ENCODE data around the gene LIG1.
"Not testable (repeated sequence)": the region's sequence is repeated elsewhere in the genome, so short reads cannot be mapped to it uniquely, and the experiment has no call there.

The LIG1 gene

DNA sequence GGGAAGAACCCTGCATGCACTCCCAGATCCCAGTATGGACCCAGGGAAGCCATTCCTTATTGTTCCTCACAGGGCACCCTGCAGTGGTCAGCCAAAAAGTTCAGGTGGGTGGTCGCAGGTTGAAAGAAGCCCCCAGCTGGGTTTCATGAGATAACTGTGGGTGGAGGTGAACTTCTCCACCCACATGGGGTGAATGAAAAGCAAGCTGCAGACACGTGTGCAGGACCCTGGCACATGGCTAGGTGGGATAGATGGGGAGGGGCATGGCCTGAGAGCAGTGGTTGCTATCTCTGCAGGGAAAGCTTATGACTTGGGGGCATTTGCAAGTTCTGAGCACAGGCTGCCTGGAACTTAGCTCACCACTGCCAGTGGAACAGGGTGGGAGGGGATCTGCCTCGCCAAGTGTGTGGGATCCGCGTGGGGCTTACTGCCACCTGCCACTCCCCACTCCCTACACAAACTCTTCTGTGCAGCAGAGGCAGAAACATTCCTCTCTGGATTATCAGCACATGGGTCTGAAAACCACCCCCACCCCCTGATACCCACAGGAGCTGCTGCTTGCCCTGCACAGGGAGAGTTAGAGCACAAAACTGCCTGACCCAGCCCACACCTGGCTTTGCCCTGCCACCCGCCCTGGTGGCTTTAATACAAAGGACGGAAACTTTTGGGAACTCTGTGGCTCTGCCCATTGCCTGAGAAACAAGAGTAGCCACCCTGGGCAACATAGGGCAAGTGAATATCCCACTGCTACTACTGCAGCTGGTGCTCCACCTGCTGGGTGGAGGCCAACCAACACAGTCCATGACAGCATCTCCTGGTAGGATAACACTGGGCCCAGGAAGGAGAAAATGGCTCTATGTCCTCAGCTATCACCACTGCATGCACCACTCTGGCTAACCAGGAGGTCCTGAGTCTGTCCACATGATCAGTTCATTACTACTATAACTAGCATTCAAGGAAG is 84.0 kb downstream of the LIG1 start:
- Mint-ChIP-seq H3K4me1 (no peaks in the 10 kb centered on the region), H3K27ac (no peak overlapping the region), H3K27me3 (peaks cover 6% of the 10 kb centered on the region), H3K36me3 (no peaks in the 10 kb centered on the region), H3K9me3 (no peaks in the 10 kb centered on the region), H3K4me3 (no peak overlapping the region)

DNA sequence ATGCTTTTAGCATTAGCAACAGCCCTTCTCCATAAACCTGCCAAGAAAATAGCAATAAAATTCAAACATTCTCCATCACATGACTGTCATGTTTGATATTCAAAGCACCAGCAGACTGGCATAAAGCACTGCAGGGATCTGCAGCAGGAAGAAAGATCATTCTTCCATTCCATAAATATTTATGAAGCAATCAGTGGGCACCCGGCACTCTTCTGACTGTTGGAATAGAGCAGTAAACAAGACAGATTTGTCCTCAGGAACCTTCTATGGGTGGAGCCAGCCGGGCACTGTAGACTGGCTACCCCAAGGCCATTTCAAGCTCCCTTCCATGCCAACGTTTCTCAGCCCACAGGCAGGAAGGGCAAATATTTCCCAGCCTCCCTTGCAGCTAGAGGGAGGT is 85.1 kb downstream of the LIG1 start:
- H3K4me3 Mint-ChIP-seq, result no peak overlapping the region
- peaks cover 4% of the 10 kb centered on the region for H3K27me3 Mint-ChIP-seq
- no peak overlapping the region for H3K27ac Mint-ChIP-seq
- no peaks in the 10 kb centered on the region for H3K4me1 Mint-ChIP-seq
- H3K9me3 Mint-ChIP-seq, result no peaks in the 10 kb centered on the region
- no peaks in the 10 kb centered on the region for H3K36me3 Mint-ChIP-seq

DNA sequence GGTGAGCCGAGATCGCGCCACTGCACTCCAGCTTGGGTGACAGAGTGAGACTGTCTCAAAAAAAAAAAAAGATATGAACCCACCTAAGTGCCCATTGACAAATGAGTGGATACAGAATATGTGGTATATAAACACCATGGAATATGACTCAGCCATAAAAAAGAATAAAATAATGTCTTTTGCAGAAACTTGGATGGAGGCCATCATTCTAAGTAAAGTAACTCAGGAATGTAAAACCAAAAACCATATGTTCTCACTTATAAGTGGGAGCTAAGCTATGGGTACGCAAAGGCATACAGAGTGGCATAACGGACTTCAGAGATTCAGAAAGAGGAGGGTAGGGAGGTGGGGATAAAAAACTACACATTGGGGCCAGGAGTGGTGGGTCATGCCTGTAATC is 89.0 kb downstream of the LIG1 start:
- no peak overlapping the region for H3K27ac Mint-ChIP-seq
- no peak overlapping the region for H3K4me3 Mint-ChIP-seq
- no peaks in the 10 kb centered on the region for H3K4me1 Mint-ChIP-seq
- H3K27me3 Mint-ChIP-seq, result peaks cover 6% of the 10 kb centered on the region
- no peaks in the 10 kb centered on the region for H3K36me3 Mint-ChIP-seq
- H3K9me3 Mint-ChIP-seq, result no peaks in the 10 kb centered on the region

DNA sequence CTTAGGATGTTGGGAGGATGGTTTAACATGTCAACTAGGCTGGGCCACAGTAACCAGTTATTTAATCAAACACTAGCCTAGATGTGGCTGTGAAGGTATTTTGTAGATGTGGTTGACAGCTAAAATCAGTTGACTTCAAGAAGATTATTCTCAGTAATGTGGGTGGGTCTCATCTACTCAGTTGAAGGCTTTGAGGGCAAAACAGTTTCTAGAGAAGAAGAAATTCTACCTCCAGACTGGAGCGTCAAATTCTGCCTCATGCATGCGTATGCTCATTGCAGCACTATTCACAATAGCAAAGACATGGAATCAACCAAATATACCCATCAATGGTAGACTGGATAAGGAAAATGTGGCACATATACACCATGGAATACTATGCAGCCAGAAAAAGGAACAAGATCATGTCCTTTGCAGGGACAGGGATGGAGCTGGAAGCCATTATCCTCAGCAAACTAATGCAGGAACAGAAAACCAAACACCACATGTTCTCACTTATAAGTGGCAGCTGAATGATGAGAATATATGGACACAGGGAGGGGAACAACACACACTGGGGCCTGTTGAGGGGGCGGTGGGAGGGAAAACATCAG is 99.9 kb downstream of the LIG1 start:
- H3K9me3 Mint-ChIP-seq, H3K27me3 Mint-ChIP-seq, H3K4me3 Mint-ChIP-seq, H3K4me1 Mint-ChIP-seq, H3K27ac Mint-ChIP-seq, H3K36me3 Mint-ChIP-seq: not testable (repeated sequence)

DNA sequence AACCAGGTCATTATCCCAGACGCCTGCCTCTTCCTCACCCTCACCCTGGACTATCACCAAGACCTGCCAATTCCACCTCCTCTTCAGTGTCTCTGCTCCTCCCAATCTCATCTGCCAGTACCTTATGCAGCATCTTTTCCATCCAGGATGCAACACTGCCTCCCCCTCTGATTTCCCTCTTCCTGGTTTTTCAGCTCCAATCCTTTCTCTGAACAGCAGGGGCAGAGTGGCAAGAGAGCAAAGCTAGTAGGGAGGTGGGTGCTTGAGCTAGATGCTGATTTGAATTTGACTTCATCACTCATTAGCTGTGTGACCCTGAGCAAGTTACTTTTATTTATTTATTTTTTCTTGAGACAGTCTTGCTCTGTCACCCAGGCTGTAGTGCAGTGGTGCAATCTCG is 100.7 kb downstream of the LIG1 start:
- Mint-ChIP-seq H3K9me3 (no peaks in the 10 kb centered on the region), H3K27ac (no peak overlapping the region), H3K36me3 (no peaks in the 10 kb centered on the region), H3K4me3 (no peak overlapping the region), H3K4me1 (no peaks in the 10 kb centered on the region), H3K27me3 (peaks cover 1% of the 10 kb centered on the region)
